Esophagus muscularis mucosa (tissue), 4 donors: ENCODE results near the gene SLC37A1. TPM values are rescaled to one million over a fixed set of nuclear protein-coding genes. Genes with fewer than 3 reads are reported as not detected.

Experiments used
- DNase-seq: peaks from one replicate; pipeline ENCODE4 v3.0.0-alpha.2; 2017; ENCODE audit errors: extremely low spot score
- H3K27ac ChIP-seq, 4 donors: fragments of 200-600 bp; sonication (generic); replicated peaks in 1 of 4; 1 replicate in 3 of 4; 2 replicates in 1 of 4; pipeline ENCODE4 v1.5.1; 2016 to 2019; ENCODE audit warnings: mild to moderate bottlenecking in 1 of 4
- H3K27me3 ChIP-seq, 4 donors: fragments of 200-600 bp; sonication (generic); one replicate each; pipeline versions ENCODE4 v1.5.1 to v1.6.0; 2016 to 2019
- H3K36me3 ChIP-seq, 4 donors: fragments of 200-600 bp; sonication (generic); one replicate each; pipeline ENCODE4 v1.5.1; 2016 to 2019
- H3K4me1 ChIP-seq, 4 donors: fragments of 200-600 bp; sonication (generic); one replicate each; pipeline ENCODE4 v1.5.1; 2016 to 2019
- H3K4me3 ChIP-seq, 4 donors: fragments of 200-600 bp; sonication (generic); 1 replicate in 2 of 4; 2 replicates in 2 of 4; pipeline ENCODE4 v1.5.1; 2016 to 2019; ENCODE audit warnings: mild to moderate bottlenecking in 4 of 4, moderate library complexity in 1 of 4
- H3K9me3 ChIP-seq, 4 donors: fragments of 200-600 bp; sonication (generic); 1 replicate in 3 of 4; 2 replicates in 1 of 4; pipeline ENCODE4 v1.5.1; 2016 to 2019
- CTCF ChIP-seq, 3 experiments: fragments of 200-600 bp in 2 of 3; fragments of 450-650 bp in 1 of 3; sonication (generic) in 2 of 3; IDR thresholded peaks; one replicate each; pipeline ENCODE4 v1.5.1; 2017 to 2019; ENCODE audit warnings: antibody characterized with exemption in 3 of 3, mild to moderate bottlenecking in 2 of 3, moderate library complexity in 1 of 3
- EP300 ChIP-seq: sonication (generic); formaldehyde crosslinking; IDR thresholded peaks from one replicate; pipeline ENCODE4 v1.6.1; 2017; ENCODE audit warnings: antibody characterized with exemption
- POLR2A ChIP-seq: fragments of 450-650 bp; IDR thresholded peaks from one replicate; pipeline ENCODE4 v1.6.1; 2017; ENCODE audit warnings: antibody characterized with exemption, moderate library complexity, mild to moderate bottlenecking, low read depth
- POLR2AphosphoS5 ChIP-seq, 2 donors: sonication (generic); formaldehyde crosslinking; IDR thresholded peaks; one replicate each; pipeline ENCODE4 v1.6.1; 2017; ENCODE audit warnings: antibody characterized with exemption in 2 of 2
- WGBS: methylation state at CpG from one replicate; pipeline ENCODE4 v1.1.5; 2018; 5-methylcytosine and 5-hydroxymethylcytosine counted together
- intact Hi-C: fragments of 100-400 bp; cut with DNase I; formaldehyde crosslinking; loops from one replicate; pipeline ENCODE4 v1.15.1; 2023
- total RNA-seq, 4 donors: library from RNA; depleted of rRNA; stranded (reverse); fragments of >200 nt; gene quantifications; one replicate each; pipeline versions ENCODE4 v1.1.0 to v1.2.1, GENCODE V29; 2016

The SLC37A1 gene
- total RNA-seq, 4 donors from 2014 or later = 5.4 to 11.1 (median 7.1) TPM

- no peak overlapping the region for H3K27ac ChIP-seq
- no peaks in the 10 kb centered on the region for H3K4me1 ChIP-seq
- H3K4me3 ChIP-seq = no peak overlapping the region
- WGBS = 93% methylated on average over 3 of the region's 8 CpGs
- peaks cover 0 to 12% (median 5%) of the 10 kb centered on the region in 4 donors for H3K9me3 ChIP-seq
- TF ChIP-seq POLR2AphosphoS5 (IDR thresholded peaks at IDR 0.05) (no peak), POLR2A (no peak), EP300 (no peak), CTCF (IDR thresholded peaks at IDR 0.05) (no peak)
- intact Hi-C loops = no loop called here
- DNase-seq = no peak
- H3K27me3 ChIP-seq = no peaks in the 10 kb centered on the region
- peaks cover 0 to 48% (median 37%) of the 10 kb centered on the region in 4 donors for H3K36me3 ChIP-seq
Measured at GRCh38 chr21:42575111-42575510, 61.5 kb downstream of the SLC37A1 start.

GRCh38 chr21:42576639-42577038, 63.0 kb downstream of the SLC37A1 start:
- intact Hi-C loops = no loop called here
- H3K27ac ChIP-seq = no peak overlapping the region
- H3K27me3 ChIP-seq = no peaks in the 10 kb centered on the region
- H3K9me3 ChIP-seq = peaks cover 0 to 12% (median 5%) of the 10 kb centered on the region in 4 donors
- DNase-seq = no peak
- peaks cover 0 to 38% (median 22%) of the 10 kb centered on the region in 4 donors for H3K36me3 ChIP-seq
- H3K4me3 ChIP-seq = no peak overlapping the region
- WGBS = 96% methylated on average over 1 of the region's 1 CpG
- TF ChIP-seq EP300 (no peak), CTCF (IDR thresholded peaks at IDR 0.05) (no peak), POLR2A (no peak), POLR2AphosphoS5 (IDR thresholded peaks at IDR 0.05) (no peak)
- no peaks in the 10 kb centered on the region for H3K4me1 ChIP-seq

- intact Hi-C loops = no loop called here
- TF ChIP-seq EP300 = no peak
- no peak for TF ChIP-seq POLR2AphosphoS5 (IDR thresholded peaks at IDR 0.05)
- no peak for TF ChIP-seq CTCF (IDR thresholded peaks at IDR 0.05)
- TF ChIP-seq POLR2A = no peak
- Histone ChIP-seq H3K36me3 (peaks cover 0 to 28% (median 13%) of the 10 kb centered on the region in 4 donors), H3K9me3 (peaks cover 0 to 12% (median 5%) of the 10 kb centered on the region in 4 donors), H3K4me3 (no peak overlapping the region), H3K27ac (no peak overlapping the region), H3K4me1 (no peaks in the 10 kb centered on the region), H3K27me3 (no peaks in the 10 kb centered on the region)
- WGBS = 92% methylated on average over 6 of the region's 9 CpGs
- DNase-seq = no peak
Measured at GRCh38 chr21:42578034-42578433, 64.4 kb downstream of the SLC37A1 start.

- Histone ChIP-seq H3K36me3 (peaks cover 0 to 24% (median 11%) of the 10 kb centered on the region in 4 donors), H3K4me3 (no peak overlapping the region), H3K4me1 (no peaks in the 10 kb centered on the region), H3K9me3 (peaks cover 0 to 12% (median 5%) of the 10 kb centered on the region in 4 donors), H3K27me3 (no peaks in the 10 kb centered on the region), H3K27ac (no peak overlapping the region)
- no peak for DNase-seq
- intact Hi-C loops = no loop called here
- 87% methylated on average over 5 of the region's 12 CpGs for WGBS
- no peak for TF ChIP-seq EP300
- TF ChIP-seq CTCF (IDR thresholded peaks at IDR 0.05) = no peak
- no peak for TF ChIP-seq POLR2A
- TF ChIP-seq POLR2AphosphoS5 (IDR thresholded peaks at IDR 0.05) = no peak
Measured at GRCh38 chr21:42578761-42579415, 65.2 kb downstream of the SLC37A1 start.
